Islet precursor cell (in vitro differentiated cells): Measurements from ENCODE around the gene LEP.
A peak's percentile ranks its signal among the peaks of the same experiment; 100 is the strongest.

ENCODE experiments used
- DNase-seq: peaks from one replicate; pipeline ENCODE4 v3.0.0-alpha.2; 2018

The LEP gene

GRCh38 chr7:128247640-128248194 lies 6.6 kb downstream of the LEP start:
- DNase-seq, result no peak

DNA sequence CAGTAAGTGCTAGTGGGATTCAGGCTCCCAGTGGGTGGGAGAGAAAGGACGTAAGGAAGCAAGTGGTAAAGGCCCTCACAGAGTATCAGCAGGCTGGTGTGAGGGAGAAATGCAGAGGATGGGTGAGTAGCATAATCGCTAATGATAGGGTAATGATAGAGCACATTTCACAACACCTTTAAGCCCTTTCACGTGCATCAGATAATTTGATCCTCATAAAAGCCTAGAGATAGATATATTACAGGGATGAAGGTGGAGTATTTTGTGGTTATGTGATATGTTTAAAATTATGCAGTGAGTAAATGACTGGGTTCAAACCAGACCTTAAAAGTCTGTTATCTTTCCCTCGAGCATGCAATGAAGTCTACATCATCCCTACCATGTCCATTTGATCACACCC lies 10.3 kb downstream of the LEP start:
- DNase-seq, result no peak

DNA sequence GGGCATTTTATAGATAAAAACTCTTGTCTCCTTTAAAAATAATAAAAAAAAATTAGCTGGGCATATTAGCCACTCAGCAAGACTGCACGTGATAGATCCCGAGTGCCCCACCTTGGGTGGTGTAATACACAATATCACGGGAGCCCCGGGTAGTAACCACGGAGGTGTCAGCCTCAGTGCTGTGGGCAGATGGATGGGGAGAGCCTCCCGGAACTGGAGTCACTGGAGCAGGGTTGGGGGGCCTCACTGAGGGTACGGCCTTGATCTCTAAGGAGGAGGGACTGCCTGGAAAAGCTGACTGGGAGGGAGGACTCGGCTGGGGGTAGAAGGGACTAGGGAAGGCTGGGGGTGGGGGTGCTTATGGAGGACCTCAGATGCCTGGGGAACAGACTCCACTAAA lies 12.6 kb downstream of the LEP start:
- DNase-seq, result no peak

DNA sequence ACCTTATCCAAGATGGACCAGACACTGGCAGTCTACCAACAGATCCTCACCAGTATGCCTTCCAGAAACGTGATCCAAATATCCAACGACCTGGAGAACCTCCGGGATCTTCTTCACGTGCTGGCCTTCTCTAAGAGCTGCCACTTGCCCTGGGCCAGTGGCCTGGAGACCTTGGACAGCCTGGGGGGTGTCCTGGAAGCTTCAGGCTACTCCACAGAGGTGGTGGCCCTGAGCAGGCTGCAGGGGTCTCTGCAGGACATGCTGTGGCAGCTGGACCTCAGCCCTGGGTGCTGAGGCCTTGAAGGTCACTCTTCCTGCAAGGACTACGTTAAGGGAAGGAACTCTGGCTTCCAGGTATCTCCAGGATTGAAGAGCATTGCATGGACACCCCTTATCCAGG lies 13.4 kb downstream of the LEP start:
- DNase-seq, result no peak

DNA sequence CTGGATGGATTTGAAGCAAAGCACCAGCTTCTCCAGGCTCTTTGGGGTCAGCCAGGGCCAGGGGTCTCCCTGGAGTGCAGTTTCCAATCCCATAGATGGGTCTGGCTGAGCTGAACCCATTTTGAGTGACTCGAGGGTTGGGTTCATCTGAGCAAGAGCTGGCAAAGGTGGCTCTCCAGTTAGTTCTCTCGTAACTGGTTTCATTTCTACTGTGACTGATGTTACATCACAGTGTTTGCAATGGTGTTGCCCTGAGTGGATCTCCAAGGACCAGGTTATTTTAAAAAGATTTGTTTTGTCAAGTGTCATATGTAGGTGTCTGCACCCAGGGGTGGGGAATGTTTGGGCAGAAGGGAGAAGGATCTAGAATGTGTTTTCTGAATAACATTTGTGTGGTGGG lies 14.2 kb downstream of the LEP start:
- DNase-seq, result no peak

- no peak for DNase-seq
Observed at GRCh38 chr7:128257458-128257857, 16.4 kb downstream of the LEP start.

DNA sequence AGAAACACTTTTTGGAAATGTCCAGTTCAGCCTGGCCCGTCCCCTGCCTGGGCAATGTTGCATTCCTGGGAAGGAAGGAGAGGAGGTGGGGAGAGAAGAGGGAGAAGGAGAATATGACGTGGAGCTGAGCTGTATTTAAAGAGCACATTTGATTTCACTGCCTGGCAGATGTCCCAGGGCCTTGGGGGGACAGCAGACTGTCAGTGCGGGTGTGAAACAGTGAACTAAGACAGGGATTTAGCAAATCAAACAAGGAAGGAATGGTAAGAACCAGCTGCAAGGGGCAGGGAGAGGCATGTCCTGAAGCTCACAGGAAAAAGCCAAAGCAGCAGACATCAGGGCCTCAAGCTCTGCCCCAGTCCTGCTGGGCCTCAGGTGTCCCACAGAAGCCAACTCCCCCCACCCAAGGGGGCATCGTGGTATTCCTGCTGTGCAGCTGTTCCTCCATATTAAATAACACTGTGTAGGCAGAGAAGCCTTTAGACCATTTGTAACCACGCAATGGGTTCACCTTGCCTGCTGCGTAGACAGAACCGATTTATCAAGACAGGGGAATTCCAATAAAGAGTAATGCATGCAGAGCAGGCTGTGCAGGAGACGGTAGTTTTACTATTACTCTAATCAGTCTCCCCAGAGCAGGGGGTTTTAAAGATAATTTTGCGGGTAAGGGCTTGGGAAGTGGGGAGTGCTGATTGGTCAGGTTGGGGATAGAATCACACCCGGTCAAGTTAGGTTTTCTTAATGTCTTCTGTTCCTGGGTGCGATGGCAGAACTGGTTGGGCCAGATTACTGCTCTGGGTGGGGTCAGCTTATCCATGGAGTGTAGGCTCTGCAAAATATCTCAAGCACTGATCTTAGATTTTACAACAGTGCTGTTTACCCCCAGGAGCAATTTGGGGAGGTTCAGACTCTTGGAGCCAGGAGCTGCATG lies 18.3 kb downstream of the LEP start:
- DNase-seq, result peak; percentile 81

DNA sequence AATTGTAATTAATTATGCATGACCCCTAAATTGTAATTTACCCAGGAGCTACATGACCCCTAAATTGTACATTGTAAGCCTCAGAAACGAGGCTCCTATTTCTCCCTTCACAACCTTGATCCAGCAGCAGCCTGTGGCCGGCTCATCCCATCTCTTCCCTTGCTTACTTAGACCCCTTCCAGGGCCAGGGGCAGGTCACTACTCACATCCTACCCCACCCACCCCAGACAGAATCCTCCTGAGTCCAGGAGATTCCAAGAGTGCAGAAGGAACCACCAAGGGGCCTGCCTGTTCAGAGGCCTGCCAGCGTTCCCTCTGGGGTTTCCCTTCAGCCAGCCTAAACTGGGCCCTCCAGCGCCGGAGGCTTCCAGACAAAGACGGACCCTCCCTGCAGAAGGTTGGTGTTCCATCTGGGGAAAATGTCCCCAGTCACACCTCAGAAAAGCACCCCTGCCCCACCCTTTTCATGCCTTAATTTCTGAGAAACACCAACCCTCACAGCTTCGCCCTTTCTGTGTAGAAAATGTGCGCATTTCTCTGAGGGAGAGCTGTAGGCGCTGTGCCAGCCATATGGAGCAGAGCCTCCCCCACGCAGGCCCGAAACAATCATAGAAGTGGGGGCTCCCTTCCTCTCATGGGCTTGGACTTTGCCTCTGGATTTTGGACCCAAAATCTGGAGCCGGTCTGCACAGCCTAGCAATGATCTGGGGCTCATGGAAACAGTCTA lies 19.2 kb downstream of the LEP start:
- peak; percentile 60 for DNase-seq

DNA sequence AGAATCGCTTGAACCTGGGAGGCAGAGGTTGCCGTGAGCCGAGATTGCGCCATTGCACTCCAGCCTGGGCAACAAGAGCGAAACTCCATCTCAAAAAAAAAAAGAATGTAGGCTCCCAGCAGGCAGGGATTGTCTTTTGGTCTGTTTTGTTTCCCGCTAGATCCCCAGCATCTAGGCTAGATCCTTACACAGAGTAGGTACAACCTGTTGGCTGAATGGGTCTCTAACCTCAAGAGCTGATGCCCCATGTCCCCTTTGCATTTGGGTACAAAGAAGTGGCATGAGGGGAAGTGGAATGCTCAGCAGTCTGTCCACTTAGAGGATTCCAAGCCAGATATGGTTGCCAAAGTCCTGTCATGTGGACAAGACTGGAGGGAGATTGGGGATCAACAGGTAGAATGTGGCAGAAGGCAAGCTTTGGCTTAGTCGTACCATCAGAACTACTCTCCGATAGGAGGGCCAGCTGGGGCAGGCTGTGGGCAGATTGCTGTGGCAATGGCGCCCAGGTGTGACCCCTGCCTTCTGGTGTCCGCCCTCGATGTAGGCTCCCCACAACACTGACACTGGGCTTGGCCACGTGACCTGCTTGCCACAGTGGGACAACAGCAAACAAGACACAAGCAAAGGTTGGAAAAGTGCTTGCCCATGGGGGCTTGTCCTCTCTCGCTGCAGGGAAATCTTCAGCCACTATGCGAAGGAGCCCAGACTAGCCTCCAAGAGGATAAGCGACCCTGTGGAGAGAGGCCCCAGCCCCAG lies 21.4 kb downstream of the LEP start:
- DNase-seq, result no peak

GRCh38 chr7:128263420-128263819 lies 22.3 kb downstream of the LEP start:
- no peak for DNase-seq

DNA sequence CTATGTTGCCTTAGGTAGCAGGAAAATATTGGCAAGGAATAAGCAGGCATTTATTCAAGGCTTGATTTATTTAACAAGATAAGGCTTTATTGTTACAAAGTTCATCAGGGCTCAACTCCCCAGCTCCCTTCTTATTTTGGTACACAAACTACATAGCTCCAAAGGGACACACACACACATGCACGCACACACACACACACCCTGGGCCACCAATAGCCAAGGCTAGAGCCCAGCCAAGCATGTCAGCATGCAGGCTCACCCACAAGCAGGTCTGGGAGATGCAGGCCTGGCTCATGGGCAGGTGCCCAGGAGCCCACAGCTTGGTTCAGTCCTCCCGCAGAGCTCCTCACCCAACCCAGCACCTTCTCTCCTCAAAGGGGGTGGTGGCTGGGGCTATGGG lies 23.4 kb downstream of the LEP start:
- DNase-seq, result no peak

- no peak for DNase-seq
Observed at GRCh38 chr7:128265156-128265905, 24.3 kb downstream of the LEP start.

- no peak for DNase-seq
Observed at GRCh38 chr7:128265906-128266300, 24.8 kb downstream of the LEP start.

- no peak for DNase-seq
Observed at GRCh38 chr7:128266529-128266882, 25.4 kb downstream of the LEP start.

DNA sequence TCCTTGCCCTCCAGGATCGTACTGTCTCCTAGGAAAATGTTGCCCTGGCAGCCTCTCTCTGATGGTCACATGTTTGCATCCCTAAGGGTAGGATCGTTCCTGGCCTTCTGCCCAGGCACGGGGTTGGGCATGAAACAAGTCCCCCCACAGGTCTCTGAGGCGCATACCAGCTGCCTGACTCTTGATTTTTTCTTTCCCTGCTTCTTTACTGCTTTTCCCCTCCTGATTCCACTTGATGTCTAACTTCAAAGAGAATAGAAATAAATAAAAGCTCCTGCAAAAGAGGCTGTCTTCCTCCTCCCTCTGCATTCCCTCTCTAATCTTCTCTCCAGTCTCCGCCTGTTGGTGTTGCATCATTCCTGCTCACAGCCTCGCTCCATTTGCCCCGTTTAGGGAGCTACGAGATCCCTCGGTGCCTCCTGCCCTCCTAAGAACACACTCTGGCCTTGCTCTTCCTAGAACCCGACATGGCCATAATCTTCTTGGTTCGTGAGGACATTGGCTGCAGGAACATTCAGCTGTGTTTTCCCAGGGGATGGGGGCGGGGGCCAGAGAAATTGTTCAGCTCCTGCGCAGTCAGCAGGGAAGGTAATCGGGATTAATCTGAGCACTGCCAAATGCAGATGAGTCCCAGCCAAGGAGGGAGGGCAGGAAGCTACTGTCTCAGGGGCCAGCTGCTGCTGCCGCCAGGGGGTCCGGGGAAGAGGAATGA lies 26.0 kb downstream of the LEP start:
- DNase-seq, result peak; percentile 77

GRCh38 chr7:128267595-128267924 lies 26.5 kb downstream of the LEP start:
- DNase-seq, result no peak

GRCh38 chr7:128268233-128268632 lies 27.2 kb downstream of the LEP start:
- DNase-seq, result no peak

DNA sequence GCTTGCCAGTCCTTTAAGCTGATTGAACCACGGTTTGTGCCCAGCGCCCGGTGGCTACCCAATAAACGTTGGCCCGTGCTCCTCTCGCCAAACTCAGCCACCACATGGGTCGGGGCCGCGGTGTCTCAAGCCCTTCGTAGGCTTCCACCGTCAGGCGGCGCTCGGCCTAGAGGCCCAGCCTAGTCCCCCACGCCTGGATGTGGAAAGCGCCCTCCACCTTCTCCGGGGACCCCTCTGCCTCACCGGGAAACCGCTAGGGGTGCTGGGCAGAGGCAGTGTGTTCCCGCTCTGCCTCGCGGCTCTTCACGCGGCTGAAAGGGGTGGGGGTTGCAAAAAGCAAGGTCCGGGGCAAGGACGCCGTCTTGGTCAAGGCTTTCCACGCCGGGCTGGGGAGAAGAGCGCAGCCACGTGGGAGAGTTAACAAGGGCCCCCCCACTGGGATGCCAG lies 29.8 kb downstream of the LEP start:
- DNase-seq, result no peak

DNA sequence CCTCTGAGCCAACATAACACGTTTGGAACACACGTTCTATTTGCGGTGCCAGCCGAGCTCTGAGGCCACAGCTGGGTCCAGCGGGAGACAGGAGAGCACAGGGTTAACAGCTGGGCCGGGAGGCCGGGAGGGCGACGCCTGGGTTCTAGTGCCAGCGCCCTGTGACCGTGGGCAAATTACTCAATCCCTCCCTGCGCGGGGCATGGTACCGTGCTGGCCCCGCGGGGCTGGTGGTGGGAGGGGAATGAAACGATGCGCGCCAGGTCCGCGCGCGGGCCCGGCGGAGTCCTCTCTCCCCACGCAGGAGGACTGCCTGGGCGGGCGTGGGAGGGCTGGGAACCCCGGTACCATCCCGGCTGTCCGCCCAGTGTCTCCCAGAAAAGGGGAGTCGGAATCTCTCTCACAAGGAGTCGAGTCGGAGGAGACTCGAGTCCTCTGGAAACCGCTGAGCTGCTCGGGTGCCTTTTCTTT lies 30.4 kb downstream of the LEP start:
- DNase-seq, result no peak

DNA sequence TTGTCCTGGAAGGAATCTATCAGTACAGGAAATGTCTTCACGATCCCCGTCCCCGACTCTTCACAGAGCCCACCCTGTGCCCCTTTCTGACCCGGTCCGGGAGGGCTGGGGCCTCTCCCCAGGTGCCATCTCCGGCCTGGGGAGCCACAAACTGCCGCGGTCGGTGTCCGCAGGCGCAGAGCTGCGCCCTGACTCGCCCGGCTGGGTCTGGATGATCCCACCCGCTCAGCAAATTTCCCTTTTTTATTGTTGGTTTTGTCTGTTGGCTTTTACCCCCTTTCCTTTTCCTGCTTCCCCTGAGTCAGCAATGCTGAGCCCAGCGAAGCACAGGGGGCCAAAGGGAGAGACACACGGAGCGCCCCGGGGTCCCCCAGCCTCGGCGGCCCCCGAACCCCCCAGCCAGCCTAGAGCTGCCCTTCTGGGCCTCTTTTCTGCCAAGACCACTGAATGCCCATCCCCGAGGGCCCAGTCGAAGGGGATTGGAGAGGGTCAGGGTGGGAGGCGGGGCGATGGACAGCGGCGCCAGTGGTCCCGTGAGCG lies 30.9 kb downstream of the LEP start:
- DNase-seq, result no peak

DNA sequence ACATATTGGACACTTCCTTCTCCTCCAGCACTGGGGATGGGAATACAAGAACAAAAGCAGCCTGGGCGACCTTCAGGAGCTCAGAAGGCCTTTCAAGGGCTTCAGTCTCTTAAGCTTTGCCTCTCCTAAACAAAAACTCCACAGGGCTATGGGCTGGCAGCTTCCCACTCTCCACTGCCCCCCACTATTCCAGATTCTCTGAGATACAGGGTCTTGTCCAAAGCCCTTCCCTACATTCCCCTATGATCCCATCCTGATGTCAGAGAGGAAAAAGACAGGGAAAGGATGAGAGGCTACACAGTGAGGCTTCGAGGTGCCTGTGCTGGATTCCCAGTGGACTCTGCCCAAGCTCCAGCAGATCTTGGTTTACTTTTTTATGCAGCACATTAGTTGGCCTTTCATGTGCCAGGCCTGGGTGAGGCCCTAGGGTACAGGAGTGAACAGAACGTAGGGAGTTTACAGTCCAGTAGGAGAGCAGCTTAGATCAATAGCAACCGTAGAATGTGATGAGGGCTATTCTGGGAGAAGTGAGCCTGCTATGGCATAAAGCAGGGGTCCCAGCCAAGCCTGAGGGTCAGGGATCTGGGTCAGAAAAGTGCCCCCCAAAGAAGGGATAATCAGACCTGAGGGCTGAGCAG lies 33.3 kb downstream of the LEP start:
- no peak for DNase-seq
